HepG2 (cell line): ENCODE data around the gene CCSER2. TPM values are rescaled to one million over a fixed set of nuclear protein-coding genes. Genes with fewer than 3 reads are reported as not detected.

Source experiments
- ARNT ChIP-seq: fragments of 450-650 bp; IDR thresholded peaks from 2 replicates; pipeline ENCODE4 v1.6.1; 2017
- CHCHD3 ChIP-seq: sonication (generic); formaldehyde crosslinking; IDR thresholded peaks from 2 replicates; pipeline ENCODE4 v1.8.0; 2022; ENCODE audit warnings: mild to moderate bottlenecking, missing genetic modification reagents, moderate library complexity
- E2F5 ChIP-seq: sonication (generic); formaldehyde crosslinking; conservative IDR thresholded peaks from 2 replicates; pipeline ENCODE4 v1.4.0; 2020; ENCODE audit warnings: missing genetic modification reagents
- EEA1 ChIP-seq: sonication (generic); formaldehyde crosslinking; IDR thresholded peaks from 2 replicates; pipeline ENCODE4 v1.5.1; 2020; ENCODE audit warnings: mild to moderate bottlenecking, missing genetic modification reagents, borderline replicate concordance
- EED ChIP-seq: sonication (generic); formaldehyde crosslinking; IDR thresholded peaks from 2 replicates; pipeline ENCODE4 v1.5.0; 2020; ENCODE audit warnings: mild to moderate bottlenecking, missing genetic modification reagents
- ESRRA ChIP-seq: sonication (generic); formaldehyde crosslinking; IDR thresholded peaks from 2 replicates; pipeline ENCODE4 v1.5.1; 2020; ENCODE audit warnings: mild to moderate bottlenecking, low read depth, missing genetic modification reagents
- FOXC1 ChIP-seq: sonication (generic); formaldehyde crosslinking; IDR thresholded peaks from 2 replicates; pipeline ENCODE4 v1.8.0; 2022; ENCODE audit warnings: mild to moderate bottlenecking, missing genetic modification reagents, borderline replicate concordance
- GRHL1 ChIP-seq: sonication (generic); formaldehyde crosslinking; conservative IDR thresholded peaks from 2 replicates; pipeline ENCODE4 v1.8.0; 2022; ENCODE audit warnings: missing genetic modification reagents
- IKZF4 ChIP-seq: sonication (generic); formaldehyde crosslinking; IDR thresholded peaks from 2 replicates; pipeline ENCODE4 v1.5.1; 2020; ENCODE audit warnings: borderline replicate concordance, mild to moderate bottlenecking, low read depth, missing genetic modification reagents; ENCODE audit errors: not compliant biosample characterization
- MAX ChIP-seq: IDR thresholded peaks from 2 replicates; pipeline ENCODE4 v1.6.1; 2012; ENCODE audit warnings: inconsistent platforms
- MBD4 ChIP-seq: IDR thresholded peaks from 2 replicates; pipeline ENCODE4 v1.6.1; 2012; ENCODE audit warnings: low read length, inconsistent platforms, borderline replicate concordance
- PCBP2 ChIP-seq: fragments of 200-400 bp; formaldehyde crosslinking; optimal IDR thresholded peaks from 2 replicates; pipeline ENCODE3; 2018; ENCODE audit warnings: low read length, low read depth; ENCODE audit not compliant: poor library complexity, severe bottlenecking
- PHF20 ChIP-seq: sonication (generic); formaldehyde crosslinking; IDR thresholded peaks from 2 replicates; pipeline ENCODE4 v1.5.0; 2020; ENCODE audit warnings: mild to moderate bottlenecking, missing genetic modification reagents
- SCMH1 ChIP-seq: sonication (generic); formaldehyde crosslinking; IDR thresholded peaks from 2 replicates; pipeline ENCODE4 v1.9.0; 2021; ENCODE audit warnings: missing genetic modification reagents, mild to moderate bottlenecking, borderline replicate concordance
- SP2 ChIP-seq: sonication (generic); formaldehyde crosslinking; IDR thresholded peaks from 2 replicates; pipeline ENCODE4 v1.5.1; 2020; ENCODE audit warnings: mild to moderate bottlenecking, missing genetic modification reagents
- TARDBP ChIP-seq: sonication (generic); formaldehyde crosslinking; IDR thresholded peaks from 2 replicates; pipeline ENCODE4 v1.8.0; 2022; ENCODE audit warnings: mild to moderate bottlenecking, missing genetic modification reagents
- TP53 ChIP-seq: sonication (generic); formaldehyde crosslinking; conservative IDR thresholded peaks from 2 replicates; pipeline ENCODE4 v1.4.0; 2020; ENCODE audit warnings: missing genetic modification reagents
- ZBTB8A ChIP-seq: sonication (generic); formaldehyde crosslinking; IDR thresholded peaks from 2 replicates; pipeline ENCODE4 v1.4.0; 2020; ENCODE audit warnings: mild to moderate bottlenecking, low read depth, missing genetic modification reagents, borderline replicate concordance
- ZNF326 ChIP-seq: sonication (generic); formaldehyde crosslinking; IDR thresholded peaks from 2 replicates; pipeline ENCODE4 v1.4.0; 2020; ENCODE audit warnings: missing genetic modification reagents, borderline replicate concordance
- ZNF557 ChIP-seq: sonication (generic); formaldehyde crosslinking; IDR thresholded peaks from 2 replicates; pipeline ENCODE4 v1.4.0; 2020; ENCODE audit warnings: missing genetic modification reagents
- ZNF558 ChIP-seq: sonication (generic); formaldehyde crosslinking; IDR thresholded peaks from 2 replicates; pipeline ENCODE4 v1.9.0; 2022; ENCODE audit warnings: mild to moderate bottlenecking, missing genetic modification reagents, borderline replicate concordance
- ZNF674 ChIP-seq: sonication (generic); formaldehyde crosslinking; IDR thresholded peaks from 2 replicates; pipeline ENCODE4 v1.5.0; 2020; ENCODE audit warnings: low read depth, mild to moderate bottlenecking, missing genetic modification reagents
- polyA plus RNA-seq, 8 experiments: library from polyadenylated mRNA; depleted of rRNA in 3 of 8; stranded (reverse) in 7 of 8; unstranded in 1 of 8; fragments of >200 nt; fragmentation: Illumina TruSeq in 4 of 8; extraction: Trizol in 4 of 8; gene quantifications; 2 replicates each; pipeline versions ENCODE4 v1.2.1 to v1.2.3, GENCODE V29; 2011 to 2016; ENCODE audit warnings: low read depth in 4 of 8, missing spikeins in 1 of 8, mixed read lengths in 1 of 8; ENCODE audit not compliant: insufficient read depth in 1 of 8
- total RNA-seq, 5 experiments: library from RNA; depleted of rRNA; stranded (reverse); fragments of >200 nt; fragmentation: Illumina TruSeq; extraction: Trizol; gene quantifications; 2 replicates each; pipeline ENCODE4 v1.2.3, GENCODE V29; 2016; ENCODE audit warnings: low read depth in 1 of 5
- TF ChIP-seq, protein P1 (sequence below): fragments of 450-650 bp; IDR thresholded peaks from 2 replicates; pipeline ENCODE4 v1.6.1; 2017
- TF ChIP-seq, protein P2 (sequence below): IDR thresholded peaks from 2 replicates; pipeline ENCODE4 v1.6.1; 2016; ENCODE audit warnings: missing compliant biosample characterization, missing genetic modification reagents, borderline replicate concordance

Gene CCSER2
- total and polyA plus RNA-seq, 2 of the 13 experiments (the other 11 are each of a cell fraction or from before 2014, with no cell fraction given): 13.3 to 17.2 TPM

- no peak; the same call in 1 of the 2 replicates for TF ChIP-seq MAX
- no peak for TF ChIP-seq PCBP2
- no peak for TF ChIP-seq ZNF674 (CRISPR knock-in tag)
- TF ChIP-seq ZNF558: peak; percentile 27; the same call in 1 of the 2 replicates
- TF ChIP-seq TP53 (CRISPR knock-in tag): no peak
- no peak for TF ChIP-seq FOXC1
- 0 out of 2 replicates have a peak, but pooled peaks have one; percentile 34 for TF ChIP-seq PHF20 (CRISPR knock-in tag)
- no peak for TF ChIP-seq ESRRA (CRISPR knock-in tag)
- TF ChIP-seq ZNF326 (CRISPR knock-in tag): no peak
- TF ChIP-seq SP2: no peak; the same call in 1 of the 2 replicates
- no peak for TF ChIP-seq MBD4
- TF ChIP-seq ARNT: no peak
- peak; percentile 63; the same call in 1 of the 2 replicates for TF ChIP-seq EEA1 (CRISPR knock-in tag)
- TF ChIP-seq CHCHD3 (CRISPR knock-in tag): no peak
- TF ChIP-seq EED: no peak; the same call in 1 of the 2 replicates
- TF ChIP-seq, protein P1, sequence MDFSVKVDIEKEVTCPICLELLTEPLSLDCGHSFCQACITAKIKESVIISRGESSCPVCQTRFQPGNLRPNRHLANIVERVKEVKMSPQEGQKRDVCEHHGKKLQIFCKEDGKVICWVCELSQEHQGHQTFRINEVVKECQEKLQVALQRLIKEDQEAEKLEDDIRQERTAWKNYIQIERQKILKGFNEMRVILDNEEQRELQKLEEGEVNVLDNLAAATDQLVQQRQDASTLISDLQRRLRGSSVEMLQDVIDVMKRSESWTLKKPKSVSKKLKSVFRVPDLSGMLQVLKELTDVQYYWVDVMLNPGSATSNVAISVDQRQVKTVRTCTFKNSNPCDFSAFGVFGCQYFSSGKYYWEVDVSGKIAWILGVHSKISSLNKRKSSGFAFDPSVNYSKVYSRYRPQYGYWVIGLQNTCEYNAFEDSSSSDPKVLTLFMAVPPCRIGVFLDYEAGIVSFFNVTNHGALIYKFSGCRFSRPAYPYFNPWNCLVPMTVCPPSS: no peak
- no peak for TF ChIP-seq ZBTB8A (CRISPR knock-in tag)
- no peak for TF ChIP-seq SCMH1 (CRISPR knock-in tag)
- no peak for TF ChIP-seq GRHL1 (CRISPR knock-in tag)
- TF ChIP-seq IKZF4: peak; percentile 80
- no peak for TF ChIP-seq E2F5
- TF ChIP-seq ZNF557 (CRISPR knock-in tag): no peak
- TF ChIP-seq, protein P2, sequence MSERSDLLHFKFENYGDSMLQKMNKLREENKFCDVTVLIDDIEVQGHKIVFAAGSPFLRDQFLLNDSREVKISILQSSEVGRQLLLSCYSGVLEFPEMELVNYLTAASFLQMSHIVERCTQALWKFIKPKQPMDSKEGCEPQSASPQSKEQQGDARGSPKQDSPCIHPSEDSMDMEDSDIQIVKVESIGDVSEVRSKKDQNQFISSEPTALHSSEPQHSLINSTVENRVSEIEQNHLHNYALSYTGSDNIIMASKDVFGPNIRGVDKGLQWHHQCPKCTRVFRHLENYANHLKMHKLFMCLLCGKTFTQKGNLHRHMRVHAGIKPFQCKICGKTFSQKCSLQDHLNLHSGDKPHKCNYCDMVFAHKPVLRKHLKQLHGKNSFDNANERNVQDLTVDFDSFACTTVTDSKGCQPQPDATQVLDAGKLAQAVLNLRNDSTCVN (CRISPR knock-in tag): no peak
- 0 out of 2 replicates have a peak, but pooled peaks have one; percentile 48 for TF ChIP-seq TARDBP (CRISPR knock-in tag)
These were observed at the start of gene CCSER2 (continued) for GRCh38 chr10:84328418-84329195.
